Smooth muscle cell (in vitro differentiated cells): ENCODE measurements around the gene GALNT13. TPM values are rescaled to one million over a fixed set of nuclear protein-coding genes. Genes with fewer than 3 reads are reported as not detected.

ENCODE experiments used
- DNase-seq: peaks from one replicate; lab custom pipeline; 2025; ENCODE audit not compliant: unreplicated experiment; lab: John Stamatoyannopoulos, UW
- H2AFZ ChIP-seq: fragments of 200-600 bp; sonication (generic); 2 replicates; pipeline ENCODE4 v1.6.0; 2016; ENCODE audit warnings: antibody characterized with exemption, low read depth, mild to moderate bottlenecking
- H3F3A ChIP-seq: fragments of 200-600 bp; sonication (generic); 2 replicates; pipeline ENCODE4 v1.6.0; 2017; ENCODE audit warnings: antibody characterized with exemption, low read depth
- H3K27ac ChIP-seq: fragments of 200-600 bp; sonication (generic); 2 replicates; pipeline ENCODE4 v1.5.1; 2016; ENCODE audit warnings: low read depth, mild to moderate bottlenecking
- H3K27me3 ChIP-seq: fragments of 200-600 bp; sonication (generic); 2 replicates; pipeline ENCODE4 v1.6.1; 2016; ENCODE audit warnings: low read depth, mild to moderate bottlenecking
- H3K36me3 ChIP-seq: fragments of 200-600 bp; sonication (generic); 2 replicates; pipeline ENCODE4 v1.5.1; 2016; ENCODE audit warnings: low read depth
- H3K4me1 ChIP-seq: fragments of 200-600 bp; sonication (generic); 2 replicates; pipeline ENCODE4 v1.5.1; 2016; ENCODE audit warnings: low read depth
- H3K4me2 ChIP-seq: fragments of 200-600 bp; sonication (generic); 2 replicates; pipeline ENCODE4 v1.6.0; 2016; ENCODE audit warnings: mild to moderate bottlenecking
- H3K4me3 ChIP-seq: fragments of 200-600 bp; sonication (generic); 2 replicates; pipeline ENCODE4 v1.5.1; 2016; ENCODE audit warnings: mild to moderate bottlenecking
- H3K79me2 ChIP-seq: fragments of 200-600 bp; sonication (generic); 2 replicates; pipeline ENCODE4 v1.6.0; 2016; ENCODE audit warnings: low read depth, mild to moderate bottlenecking
- H3K9ac ChIP-seq: fragments of 200-600 bp; sonication (generic); 2 replicates; pipeline ENCODE4 v1.6.0; 2016; ENCODE audit warnings: low read depth
- H3K9me3 ChIP-seq: fragments of 200-600 bp; sonication (generic); replicated peaks from 2 replicates; pipeline ENCODE4 v1.5.1; 2016; ENCODE audit warnings: low read depth
- H4K20me1 ChIP-seq: fragments of 200-600 bp; sonication (generic); 2 replicates; pipeline ENCODE4 v1.6.0; 2016; ENCODE audit warnings: low read depth
- CTCF ChIP-seq: fragments of 200-600 bp; sonication (generic); IDR thresholded peaks from 2 replicates; pipeline ENCODE4 v1.5.1; 2017; ENCODE audit warnings: borderline replicate concordance, mild to moderate bottlenecking, antibody characterized with exemption; ENCODE audit not compliant: insufficient read depth, poor library complexity, severe bottlenecking
- WGBS: methylation state at CpG from one replicate; pipeline ENCODE4 v1.1.7; 2016; ENCODE audit warnings: low lambda C conversion rate; 5-methylcytosine and 5-hydroxymethylcytosine counted together
- polyA plus RNA-seq: library from polyadenylated mRNA; unstranded; fragments of >200 nt; fragmentation: Nextera tagmentation; extraction: Ambion mirVana; gene quantifications from 2 replicates; pipeline ENCODE4 v1.2.1, GENCODE V29; 2016
- total RNA-seq: library from RNA; depleted of rRNA; stranded (reverse); fragments of >200 nt; gene quantifications from 2 replicates; pipeline ENCODE4 v1.2.3, GENCODE V29; 2014

The GALNT13 gene
- total and polyA plus RNA-seq, 2 experiments from 2014 or later = 0.67 to 3.6 TPM

- no peak for DNase-seq
- Histone ChIP-seq H3K36me3 (no peaks in the 10 kb centered on the region), H3K9me3 (no peaks in the 10 kb centered on the region), H3K27ac (no peak overlapping the region), H3K9ac (no peak overlapping the region), H3K79me2 (no peaks in the 10 kb centered on the region), H4K20me1 (no peaks in the 10 kb centered on the region), H3K4me2 (no peak overlapping the region), H3F3A (no peaks in the 10 kb centered on the region), H3K4me1 (no peaks in the 10 kb centered on the region), H3K4me3 (no peak overlapping the region), H2AFZ (no peak overlapping the region), H3K27me3 (no peaks in the 10 kb centered on the region)
- WGBS = 82% methylated on average over 2 of the region's 2 CpGs
- no peak for TF ChIP-seq CTCF
Measured at GRCh38 chr2:154233231-154233630, 361.5 kb downstream of the GALNT13 start.

- Histone ChIP-seq H3K4me3 (no peak overlapping the region), H3K27me3 (no peaks in the 10 kb centered on the region), H3K9me3 (no peaks in the 10 kb centered on the region), H4K20me1 (no peaks in the 10 kb centered on the region), H3F3A (no peaks in the 10 kb centered on the region), H3K36me3 (no peaks in the 10 kb centered on the region), H3K9ac (no peak overlapping the region), H3K4me2 (no peak overlapping the region), H3K4me1 (no peaks in the 10 kb centered on the region), H2AFZ (no peak overlapping the region), H3K27ac (no peak overlapping the region), H3K79me2 (no peaks in the 10 kb centered on the region)
- TF ChIP-seq CTCF = no peak
- 90% methylated on average over 1 of the region's 1 CpG for WGBS
- no peak for DNase-seq
Measured at GRCh38 chr2:154238252-154238651, 366.5 kb downstream of the GALNT13 start.

- Histone ChIP-seq H2AFZ (no peak overlapping the region), H3K4me3 (no peak overlapping the region), H3K9ac (no peak overlapping the region), H3K36me3 (no peaks in the 10 kb centered on the region), H3F3A (no peaks in the 10 kb centered on the region), H3K4me2 (no peak overlapping the region), H3K9me3 (no peaks in the 10 kb centered on the region), H3K79me2 (no peaks in the 10 kb centered on the region), H4K20me1 (no peaks in the 10 kb centered on the region), H3K27ac (no peak overlapping the region), H3K4me1 (no peaks in the 10 kb centered on the region), H3K27me3 (no peaks in the 10 kb centered on the region)
- WGBS = 93% methylated on average over 8 of the region's 8 CpGs
- no peak for DNase-seq
- TF ChIP-seq CTCF = no peak
Measured at GRCh38 chr2:154240316-154240715, 368.6 kb downstream of the GALNT13 start.

GRCh38 chr2:154240921-154241379 lies 369.2 kb downstream of the GALNT13 start:
- Histone ChIP-seq H3F3A (no peaks in the 10 kb centered on the region), H3K4me1 (no peaks in the 10 kb centered on the region), H3K27ac (no peak overlapping the region), H4K20me1 (no peaks in the 10 kb centered on the region), H3K4me3 (no peak overlapping the region), H2AFZ (no peak overlapping the region), H3K4me2 (no peak overlapping the region), H3K27me3 (no peaks in the 10 kb centered on the region), H3K9me3 (no peaks in the 10 kb centered on the region), H3K79me2 (no peaks in the 10 kb centered on the region), H3K36me3 (no peaks in the 10 kb centered on the region), H3K9ac (no peak overlapping the region)
- DNase-seq = no peak
- 73% methylated on average over 12 of the region's 12 CpGs for WGBS
- TF ChIP-seq CTCF = no peak
